ENCODE data around the gene KIF15.
A peak's percentile ranks its signal among the peaks of the same experiment; 100 is the strongest.

Gene KIF15, protein sequence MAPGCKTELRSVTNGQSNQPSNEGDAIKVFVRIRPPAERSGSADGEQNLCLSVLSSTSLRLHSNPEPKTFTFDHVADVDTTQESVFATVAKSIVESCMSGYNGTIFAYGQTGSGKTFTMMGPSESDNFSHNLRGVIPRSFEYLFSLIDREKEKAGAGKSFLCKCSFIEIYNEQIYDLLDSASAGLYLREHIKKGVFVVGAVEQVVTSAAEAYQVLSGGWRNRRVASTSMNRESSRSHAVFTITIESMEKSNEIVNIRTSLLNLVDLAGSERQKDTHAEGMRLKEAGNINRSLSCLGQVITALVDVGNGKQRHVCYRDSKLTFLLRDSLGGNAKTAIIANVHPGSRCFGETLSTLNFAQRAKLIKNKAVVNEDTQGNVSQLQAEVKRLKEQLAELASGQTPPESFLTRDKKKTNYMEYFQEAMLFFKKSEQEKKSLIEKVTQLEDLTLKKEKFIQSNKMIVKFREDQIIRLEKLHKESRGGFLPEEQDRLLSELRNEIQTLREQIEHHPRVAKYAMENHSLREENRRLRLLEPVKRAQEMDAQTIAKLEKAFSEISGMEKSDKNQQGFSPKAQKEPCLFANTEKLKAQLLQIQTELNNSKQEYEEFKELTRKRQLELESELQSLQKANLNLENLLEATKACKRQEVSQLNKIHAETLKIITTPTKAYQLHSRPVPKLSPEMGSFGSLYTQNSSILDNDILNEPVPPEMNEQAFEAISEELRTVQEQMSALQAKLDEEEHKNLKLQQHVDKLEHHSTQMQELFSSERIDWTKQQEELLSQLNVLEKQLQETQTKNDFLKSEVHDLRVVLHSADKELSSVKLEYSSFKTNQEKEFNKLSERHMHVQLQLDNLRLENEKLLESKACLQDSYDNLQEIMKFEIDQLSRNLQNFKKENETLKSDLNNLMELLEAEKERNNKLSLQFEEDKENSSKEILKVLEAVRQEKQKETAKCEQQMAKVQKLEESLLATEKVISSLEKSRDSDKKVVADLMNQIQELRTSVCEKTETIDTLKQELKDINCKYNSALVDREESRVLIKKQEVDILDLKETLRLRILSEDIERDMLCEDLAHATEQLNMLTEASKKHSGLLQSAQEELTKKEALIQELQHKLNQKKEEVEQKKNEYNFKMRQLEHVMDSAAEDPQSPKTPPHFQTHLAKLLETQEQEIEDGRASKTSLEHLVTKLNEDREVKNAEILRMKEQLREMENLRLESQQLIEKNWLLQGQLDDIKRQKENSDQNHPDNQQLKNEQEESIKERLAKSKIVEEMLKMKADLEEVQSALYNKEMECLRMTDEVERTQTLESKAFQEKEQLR (N-terminal part only)

DNA sequence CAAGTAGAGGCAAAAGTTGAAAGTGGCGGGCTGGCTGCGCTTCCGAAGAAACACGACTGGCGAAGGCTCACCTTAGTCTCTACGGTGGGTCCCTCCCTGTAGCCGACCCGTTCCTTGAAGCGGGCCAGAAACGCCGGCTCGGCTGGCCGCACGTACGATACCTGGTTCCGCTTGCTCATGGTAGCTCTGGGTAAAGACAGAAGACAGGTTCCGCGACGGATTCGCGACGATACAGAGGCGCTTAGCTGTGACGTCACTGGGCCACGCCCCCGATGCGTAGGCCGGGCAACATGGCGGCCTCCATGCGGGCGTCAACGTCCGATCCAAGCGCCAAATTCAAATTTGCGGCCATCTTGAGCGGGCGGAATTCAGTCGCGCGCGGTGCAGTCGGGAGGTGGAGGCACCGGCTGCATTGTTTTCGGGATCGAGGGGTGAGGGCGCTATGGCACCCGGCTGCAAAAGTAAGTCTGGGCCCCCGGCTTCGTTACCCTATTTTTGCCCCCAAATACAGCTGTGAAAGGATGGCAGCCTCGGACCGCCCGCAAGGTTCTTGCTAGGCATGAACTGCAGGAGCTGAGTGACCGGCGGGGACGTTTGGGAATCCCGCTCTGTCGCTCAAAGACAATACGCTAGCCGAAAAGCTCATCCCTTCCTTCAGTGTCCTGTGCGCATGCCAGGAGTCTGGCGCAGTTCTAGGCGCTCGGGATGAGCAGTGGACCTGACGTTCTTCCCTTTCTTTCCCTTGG is at the start of gene KIF15, which contains the start of gene KIAA1143:
Gene KIF15 (plus strand): TSS at position 371 of the 746 bp plus-strand sequence. CDS start 72 bp downstream, at position 443.
Gene KIAA1143 (minus strand): TSS at position 196 of the 746 bp plus-strand sequence. CDS start 17 bp downstream, at position 179.
- peak; percentile 98 for DNase-seq (ENCODE audit: low read depth)
- H3K4me3 ChIP-seq (ENCODE audit: low read depth, low read length) = peak within 1 kb of the TSS; percentile 92
- TF ChIP-seq, protein P1, sequence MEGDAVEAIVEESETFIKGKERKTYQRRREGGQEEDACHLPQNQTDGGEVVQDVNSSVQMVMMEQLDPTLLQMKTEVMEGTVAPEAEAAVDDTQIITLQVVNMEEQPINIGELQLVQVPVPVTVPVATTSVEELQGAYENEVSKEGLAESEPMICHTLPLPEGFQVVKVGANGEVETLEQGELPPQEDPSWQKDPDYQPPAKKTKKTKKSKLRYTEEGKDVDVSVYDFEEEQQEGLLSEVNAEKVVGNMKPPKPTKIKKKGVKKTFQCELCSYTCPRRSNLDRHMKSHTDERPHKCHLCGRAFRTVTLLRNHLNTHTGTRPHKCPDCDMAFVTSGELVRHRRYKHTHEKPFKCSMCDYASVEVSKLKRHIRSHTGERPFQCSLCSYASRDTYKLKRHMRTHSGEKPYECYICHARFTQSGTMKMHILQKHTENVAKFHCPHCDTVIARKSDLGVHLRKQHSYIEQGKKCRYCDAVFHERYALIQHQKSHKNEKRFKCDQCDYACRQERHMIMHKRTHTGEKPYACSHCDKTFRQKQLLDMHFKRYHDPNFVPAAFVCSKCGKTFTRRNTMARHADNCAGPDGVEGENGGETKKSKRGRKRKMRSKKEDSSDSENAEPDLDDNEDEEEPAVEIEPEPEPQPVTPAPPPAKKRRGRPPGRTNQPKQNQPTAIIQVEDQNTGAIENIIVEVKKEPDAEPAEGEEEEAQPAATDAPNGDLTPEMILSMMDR (IDR thresholded peaks at IDR 0.05; ENCODE audit: insufficient read depth, low read depth, low read length, missing control alignments) = no peak

DNA sequence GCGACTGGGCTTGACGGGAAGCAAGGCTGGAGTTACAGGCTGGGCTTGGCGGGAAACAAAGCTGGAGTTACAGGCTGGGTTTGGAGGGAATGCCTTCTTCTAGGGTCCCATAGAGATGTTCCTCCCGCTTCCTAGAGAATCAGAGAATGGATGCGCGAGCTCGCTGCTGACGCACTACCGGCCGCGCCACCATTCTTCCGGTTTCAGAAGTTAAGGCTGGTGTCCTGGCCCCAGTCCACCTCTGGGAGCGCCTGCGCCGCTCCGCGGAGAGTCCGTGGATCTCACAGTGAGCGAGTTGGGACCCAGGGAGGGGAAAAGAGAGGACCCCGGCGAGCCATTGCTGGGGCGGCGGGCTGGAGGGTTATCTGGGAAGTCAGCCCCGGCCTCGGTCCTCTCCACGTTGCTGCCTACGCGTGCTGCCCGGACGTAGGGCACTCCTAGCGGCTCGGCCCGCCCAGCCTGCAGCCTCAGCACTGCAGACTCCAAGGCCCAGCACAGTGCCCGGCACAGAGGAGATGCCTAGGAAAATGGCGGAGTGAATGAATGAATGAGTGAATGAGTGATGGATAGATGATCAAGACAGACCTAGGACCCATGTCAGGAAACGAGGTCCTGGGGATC is 49.0 kb upstream of the KIF15 start, which contains the start of gene ZNF502:
Gene ZNF502 (plus strand): TSS at position 206 of the 621 bp plus-strand sequence. CDS start 7,602 bp downstream, outside the sequence.
- no peak within 1 kb of the TSS for H3K4me3 ChIP-seq (ENCODE audit: low read depth, low read length)
- DNase-seq (ENCODE audit: low read depth) = no peak
- TF ChIP-seq, protein P1 (IDR thresholded peaks at IDR 0.05; ENCODE audit: insufficient read depth, low read depth, low read length, missing control alignments) = no peak

DNA sequence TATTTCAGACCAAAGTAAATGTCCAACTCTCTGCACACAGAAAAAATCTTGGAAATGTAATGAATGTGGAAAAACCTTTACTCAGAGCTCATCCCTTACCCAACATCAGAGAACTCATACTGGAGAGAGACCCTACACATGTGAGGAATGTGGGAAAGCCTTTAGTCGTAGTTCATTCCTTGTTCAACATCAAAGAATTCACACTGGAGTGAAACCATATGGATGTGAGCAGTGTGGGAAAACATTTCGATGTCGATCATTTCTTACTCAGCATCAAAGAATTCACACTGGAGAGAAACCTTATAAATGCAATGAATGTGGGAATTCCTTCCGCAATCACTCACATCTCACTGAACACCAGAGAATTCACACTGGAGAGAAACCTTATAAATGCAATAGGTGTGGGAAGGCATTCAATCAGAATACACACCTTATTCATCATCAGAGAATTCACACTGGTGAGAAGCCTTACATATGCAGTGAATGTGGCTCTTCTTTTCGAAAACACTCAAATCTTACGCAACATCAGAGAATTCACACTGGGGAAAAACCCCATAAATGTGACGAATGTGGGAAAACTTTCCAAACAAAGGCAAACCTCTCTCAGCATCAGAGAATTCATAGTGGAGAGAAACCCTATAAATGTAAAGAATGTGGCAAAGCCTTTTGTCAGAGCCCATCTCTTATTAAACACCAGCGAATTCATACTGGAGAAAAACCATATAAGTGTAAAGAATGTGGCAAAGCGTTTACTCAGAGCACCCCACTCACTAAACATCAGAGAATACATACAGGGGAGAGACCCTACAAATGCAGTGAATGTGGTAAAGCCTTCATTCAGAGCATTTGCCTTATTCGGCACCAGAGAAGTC is 40.1 kb upstream of the KIF15 start:
- no peak overlapping the region for H3K4me3 ChIP-seq (ENCODE audit: low read depth, low read length)
- TF ChIP-seq, protein P1 (IDR thresholded peaks at IDR 0.05; ENCODE audit: insufficient read depth, low read depth, low read length, missing control alignments) = no peak
- DNase-seq (ENCODE audit: low read depth) = no peak

DNA sequence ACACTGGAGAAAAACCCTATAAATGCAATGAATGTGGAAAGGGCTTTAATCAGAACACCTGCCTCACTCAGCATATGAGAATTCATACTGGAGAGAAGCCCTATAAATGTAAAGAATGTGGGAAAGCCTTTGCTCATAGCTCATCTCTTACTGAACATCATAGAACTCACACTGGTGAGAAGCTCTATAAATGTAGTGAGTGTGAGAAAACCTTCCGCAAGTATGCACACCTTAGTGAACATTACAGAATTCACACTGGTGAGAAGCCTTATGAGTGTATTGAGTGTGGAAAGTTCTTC is 39.5 kb upstream of the KIF15 start:
- DNase-seq (ENCODE audit: low read depth) = no peak
- TF ChIP-seq, protein P1 (IDR thresholded peaks at IDR 0.05; ENCODE audit: insufficient read depth, low read depth, low read length, missing control alignments) = no peak
- H3K4me3 ChIP-seq (ENCODE audit: low read depth, low read length) = no peak overlapping the region

DNA sequence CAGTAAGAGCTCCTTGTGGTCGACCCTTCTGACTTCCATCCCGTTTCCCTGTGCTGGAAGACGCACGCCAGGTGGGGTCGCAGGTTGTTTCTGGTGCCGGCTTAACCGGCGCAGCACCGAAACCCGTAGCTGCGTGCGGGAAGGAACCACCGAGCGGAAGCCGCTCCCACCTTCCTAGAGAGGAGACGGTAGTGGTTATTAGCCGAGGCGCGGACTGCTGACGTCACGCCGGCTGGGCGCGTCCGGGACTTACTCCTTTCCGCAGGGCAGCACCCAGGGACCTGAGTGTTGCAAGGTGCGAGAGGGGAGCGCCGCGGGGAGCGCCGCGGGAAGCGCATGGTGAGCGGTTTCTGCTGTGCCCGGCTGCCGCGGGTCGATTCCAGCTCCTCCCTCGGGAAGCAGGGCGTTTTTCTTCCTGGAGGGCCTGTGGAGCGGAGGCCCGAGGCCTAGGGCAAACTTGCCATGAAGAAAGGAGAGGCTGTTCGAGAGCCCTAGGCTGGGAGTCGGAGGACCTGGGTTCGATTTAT is 32.1 kb upstream of the KIF15 start, which contains the start of gene ZNF501:
Gene ZNF501 (plus strand): TSS at position 252 of the 527 bp plus-strand sequence. CDS start 4,787 bp downstream, outside the sequence.
- DNase-seq (ENCODE audit: low read depth) = peak; percentile 91
- TF ChIP-seq, protein P1 (IDR thresholded peaks at IDR 0.05; ENCODE audit: insufficient read depth, low read depth, low read length, missing control alignments) = no peak
- H3K4me3 ChIP-seq (ENCODE audit: low read depth, low read length) = peak within 1 kb of the TSS; percentile 71
